ENCODE measurements around the gene RXYLT1. TPM values are rescaled to one million over a fixed set of nuclear protein-coding genes. Genes with fewer than 3 reads are reported as not detected.
"Not testable (repeated sequence)": the region's sequence is repeated elsewhere in the genome, so short reads cannot be mapped to it uniquely, and the experiment has no call there.

The RXYLT1 gene, protein sequence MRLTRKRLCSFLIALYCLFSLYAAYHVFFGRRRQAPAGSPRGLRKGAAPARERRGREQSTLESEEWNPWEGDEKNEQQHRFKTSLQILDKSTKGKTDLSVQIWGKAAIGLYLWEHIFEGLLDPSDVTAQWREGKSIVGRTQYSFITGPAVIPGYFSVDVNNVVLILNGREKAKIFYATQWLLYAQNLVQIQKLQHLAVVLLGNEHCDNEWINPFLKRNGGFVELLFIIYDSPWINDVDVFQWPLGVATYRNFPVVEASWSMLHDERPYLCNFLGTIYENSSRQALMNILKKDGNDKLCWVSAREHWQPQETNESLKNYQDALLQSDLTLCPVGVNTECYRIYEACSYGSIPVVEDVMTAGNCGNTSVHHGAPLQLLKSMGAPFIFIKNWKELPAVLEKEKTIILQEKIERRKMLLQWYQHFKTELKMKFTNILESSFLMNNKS
- 18.6 and 22.2 TPM in 2 replicates for total RNA-seq
- long read RNA-seq, transcript RXYLT1-205 (6 exons, 1,966 nt), result major isoform, 8 of 33 reads
- long read RNA-seq, partial matches to known transcripts, result 7 of 33 reads
- long read RNA-seq, other reads (novel, unspliced or antisense), result 15 of 33 reads

DNA sequence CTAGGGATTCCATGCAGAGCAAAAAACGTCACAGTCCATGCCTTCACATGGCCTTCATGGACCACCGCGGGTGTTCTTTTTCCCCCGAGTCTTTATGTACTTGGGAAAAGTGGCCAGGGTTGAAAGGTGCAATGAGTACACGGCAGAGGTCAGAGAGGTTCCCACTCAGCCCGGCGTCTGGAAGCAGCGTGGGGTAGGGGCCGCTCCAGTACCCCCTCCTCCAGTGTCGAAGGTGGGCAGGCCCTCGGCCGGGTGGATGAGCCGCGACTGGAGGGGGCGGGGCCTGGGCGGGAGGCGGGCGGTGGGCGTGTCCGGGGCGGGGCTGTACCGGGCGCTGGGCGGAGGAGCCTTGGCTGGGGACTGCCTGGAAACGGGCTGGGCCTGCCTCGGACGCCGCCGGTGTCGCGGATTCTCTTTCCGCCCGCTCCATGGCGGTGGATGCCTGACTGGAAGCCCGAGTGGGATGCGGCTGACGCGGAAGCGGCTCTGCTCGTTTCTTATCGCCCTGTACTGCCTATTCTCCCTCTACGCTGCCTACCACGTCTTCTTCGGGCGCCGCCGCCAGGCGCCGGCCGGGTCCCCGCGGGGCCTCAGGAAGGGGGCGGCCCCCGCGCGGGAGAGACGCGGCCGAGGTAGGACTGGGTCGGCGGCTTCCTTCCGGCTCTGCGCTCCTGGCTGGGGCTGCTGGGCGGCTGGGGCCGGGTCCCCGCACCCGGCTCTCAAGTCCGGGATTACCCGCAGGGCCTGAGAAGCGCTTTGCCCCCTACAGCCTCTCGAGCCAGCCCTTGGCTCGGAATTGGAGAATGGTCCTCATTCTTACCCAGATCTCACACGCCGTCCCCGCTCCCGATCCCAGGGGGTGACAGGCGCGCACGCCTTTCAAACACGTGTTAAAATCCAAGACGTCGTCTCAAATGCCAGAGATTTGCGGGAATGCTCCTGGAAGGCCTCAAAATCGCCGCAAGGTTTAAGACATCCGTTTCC lies at the start of gene RXYLT1:
RXYLT1 (plus strand) TSS at position 412 of the 984 bp plus-strand sequence; CDS start at position 464, 52 bp downstream.
- TF ChIP-seq, protein P1, sequence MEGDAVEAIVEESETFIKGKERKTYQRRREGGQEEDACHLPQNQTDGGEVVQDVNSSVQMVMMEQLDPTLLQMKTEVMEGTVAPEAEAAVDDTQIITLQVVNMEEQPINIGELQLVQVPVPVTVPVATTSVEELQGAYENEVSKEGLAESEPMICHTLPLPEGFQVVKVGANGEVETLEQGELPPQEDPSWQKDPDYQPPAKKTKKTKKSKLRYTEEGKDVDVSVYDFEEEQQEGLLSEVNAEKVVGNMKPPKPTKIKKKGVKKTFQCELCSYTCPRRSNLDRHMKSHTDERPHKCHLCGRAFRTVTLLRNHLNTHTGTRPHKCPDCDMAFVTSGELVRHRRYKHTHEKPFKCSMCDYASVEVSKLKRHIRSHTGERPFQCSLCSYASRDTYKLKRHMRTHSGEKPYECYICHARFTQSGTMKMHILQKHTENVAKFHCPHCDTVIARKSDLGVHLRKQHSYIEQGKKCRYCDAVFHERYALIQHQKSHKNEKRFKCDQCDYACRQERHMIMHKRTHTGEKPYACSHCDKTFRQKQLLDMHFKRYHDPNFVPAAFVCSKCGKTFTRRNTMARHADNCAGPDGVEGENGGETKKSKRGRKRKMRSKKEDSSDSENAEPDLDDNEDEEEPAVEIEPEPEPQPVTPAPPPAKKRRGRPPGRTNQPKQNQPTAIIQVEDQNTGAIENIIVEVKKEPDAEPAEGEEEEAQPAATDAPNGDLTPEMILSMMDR (IDR thresholded peaks at IDR 0.05), result no peak
- peaks cover 18% of the 10 kb centered on the region for H3K36me3 Mint-ChIP-seq (ENCODE audit: unreplicated experiment)

DNA sequence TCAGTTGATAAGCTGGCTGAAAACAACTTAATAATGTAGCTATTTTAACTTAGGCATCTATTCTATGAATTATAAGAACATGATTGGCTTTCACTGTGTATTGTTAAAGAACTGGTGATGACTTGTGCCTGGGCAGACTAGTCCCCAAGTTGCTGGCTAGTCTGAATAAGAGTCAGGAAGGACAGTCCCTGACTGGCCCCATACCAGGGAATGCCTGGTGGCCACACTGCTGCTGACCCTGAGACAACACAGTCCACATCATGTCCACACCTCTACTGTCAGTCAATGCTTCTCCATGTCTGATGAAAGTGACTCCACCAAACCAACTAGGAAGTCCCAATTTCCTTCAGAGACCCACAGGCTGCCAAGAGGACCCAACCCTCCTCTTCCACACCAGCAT lies 46.9 kb upstream of the RXYLT1 start:
- not testable (repeated sequence) for DNase-seq (ENCODE audit: extremely low spot score, unreplicated experiment); H3K36me3 Mint-ChIP-seq (ENCODE audit: unreplicated experiment); H3K4me3 Mint-ChIP-seq (ENCODE audit: unreplicated experiment); H3K27me3 Mint-ChIP-seq (ENCODE audit: unreplicated experiment); H3K4me1 Mint-ChIP-seq (ENCODE audit: unreplicated experiment); H3K27ac Mint-ChIP-seq (ENCODE audit: unreplicated experiment); H3K9me3 Mint-ChIP-seq (ENCODE audit: unreplicated experiment)

More for the DNA sequence above, at the start of gene RXYLT1:
- peak; percentile 95 for DNase-seq (ENCODE audit: extremely low spot score, unreplicated experiment)
- Mint-ChIP-seq H3K4me3 (ENCODE audit: unreplicated experiment) (peak within 1 kb of the TSS; percentile 97), H3K27ac (ENCODE audit: unreplicated experiment) (peak within 1 kb of the TSS; percentile 92), H3K4me1 (ENCODE audit: unreplicated experiment) (peaks cover 14% of the 10 kb centered on the region), H3K27me3 (ENCODE audit: unreplicated experiment) (peaks cover 11% of the 10 kb centered on the region), H3K9me3 (ENCODE audit: unreplicated experiment) (no peaks in the 10 kb centered on the region)

DNA sequence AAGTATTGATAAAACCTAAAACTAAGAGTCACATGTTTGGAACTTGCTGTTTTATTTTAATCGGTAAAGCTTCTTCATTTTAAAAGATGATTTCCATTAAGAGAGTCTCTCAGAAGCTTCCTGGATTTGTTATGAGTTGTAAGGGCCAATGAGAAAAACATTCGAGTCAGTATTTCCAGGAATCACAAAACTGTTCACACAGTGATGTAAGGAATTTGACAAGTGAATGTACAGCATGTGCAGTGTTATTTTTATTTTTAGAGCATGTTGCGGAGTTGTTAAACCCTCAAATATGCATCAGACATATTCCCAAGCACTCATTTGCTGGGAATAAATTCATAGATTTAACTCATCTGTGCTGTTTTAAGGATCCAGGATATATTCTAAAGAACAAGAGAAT lies 46.1 kb upstream of the RXYLT1 start:
- H3K4me1 Mint-ChIP-seq (ENCODE audit: unreplicated experiment); DNase-seq (ENCODE audit: extremely low spot score, unreplicated experiment); H3K4me3 Mint-ChIP-seq (ENCODE audit: unreplicated experiment); H3K9me3 Mint-ChIP-seq (ENCODE audit: unreplicated experiment); H3K36me3 Mint-ChIP-seq (ENCODE audit: unreplicated experiment); H3K27me3 Mint-ChIP-seq (ENCODE audit: unreplicated experiment): not testable (repeated sequence)
- peak overlapping the region; percentile 21 for H3K27ac Mint-ChIP-seq (ENCODE audit: unreplicated experiment)

DNA sequence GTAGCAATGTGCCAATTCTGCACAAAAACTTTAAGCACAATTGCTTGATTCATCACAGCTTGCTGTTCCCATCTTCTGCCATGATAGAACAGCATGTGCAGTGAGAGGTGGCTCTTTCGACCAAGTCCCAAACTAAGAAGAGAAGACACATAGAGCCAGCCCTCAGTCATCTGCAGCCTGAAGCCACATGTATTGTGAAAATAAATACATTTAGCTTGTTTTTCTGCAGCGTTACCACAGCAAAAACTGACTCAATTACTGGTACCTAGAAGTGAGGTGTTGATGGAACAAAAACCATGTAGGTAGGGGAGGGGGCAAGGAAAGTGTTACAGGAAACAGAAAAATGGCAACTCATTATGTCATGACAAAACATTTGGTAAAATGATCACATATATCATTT lies 39.2 kb upstream of the RXYLT1 start:
- not testable (repeated sequence) for H3K27me3 Mint-ChIP-seq (ENCODE audit: unreplicated experiment); DNase-seq (ENCODE audit: extremely low spot score, unreplicated experiment); H3K27ac Mint-ChIP-seq (ENCODE audit: unreplicated experiment); H3K36me3 Mint-ChIP-seq (ENCODE audit: unreplicated experiment); H3K4me1 Mint-ChIP-seq (ENCODE audit: unreplicated experiment); H3K4me3 Mint-ChIP-seq (ENCODE audit: unreplicated experiment); H3K9me3 Mint-ChIP-seq (ENCODE audit: unreplicated experiment)

DNA sequence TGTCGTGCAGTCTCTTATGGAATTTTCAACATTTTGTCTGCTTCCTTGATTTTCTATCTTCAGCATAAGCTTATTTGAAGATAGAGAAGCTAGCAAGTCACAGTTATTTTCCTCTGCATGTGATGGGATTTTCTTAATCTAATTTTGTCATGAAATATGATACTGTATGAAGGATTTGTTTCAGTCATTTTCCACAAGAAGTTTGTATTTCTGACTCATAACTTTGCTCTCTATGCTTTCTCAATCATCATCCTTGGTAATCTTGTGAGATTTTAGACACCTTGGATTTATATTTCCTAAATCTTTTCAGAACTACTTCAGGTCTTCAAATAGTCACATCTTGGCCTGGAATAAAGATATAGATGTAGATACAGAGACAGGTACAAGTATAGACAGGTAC lies 38.3 kb upstream of the RXYLT1 start:
- not testable (repeated sequence) for H3K27ac Mint-ChIP-seq (ENCODE audit: unreplicated experiment); H3K27me3 Mint-ChIP-seq (ENCODE audit: unreplicated experiment); H3K4me3 Mint-ChIP-seq (ENCODE audit: unreplicated experiment); H3K9me3 Mint-ChIP-seq (ENCODE audit: unreplicated experiment); DNase-seq (ENCODE audit: extremely low spot score, unreplicated experiment); H3K36me3 Mint-ChIP-seq (ENCODE audit: unreplicated experiment); H3K4me1 Mint-ChIP-seq (ENCODE audit: unreplicated experiment)

DNA sequence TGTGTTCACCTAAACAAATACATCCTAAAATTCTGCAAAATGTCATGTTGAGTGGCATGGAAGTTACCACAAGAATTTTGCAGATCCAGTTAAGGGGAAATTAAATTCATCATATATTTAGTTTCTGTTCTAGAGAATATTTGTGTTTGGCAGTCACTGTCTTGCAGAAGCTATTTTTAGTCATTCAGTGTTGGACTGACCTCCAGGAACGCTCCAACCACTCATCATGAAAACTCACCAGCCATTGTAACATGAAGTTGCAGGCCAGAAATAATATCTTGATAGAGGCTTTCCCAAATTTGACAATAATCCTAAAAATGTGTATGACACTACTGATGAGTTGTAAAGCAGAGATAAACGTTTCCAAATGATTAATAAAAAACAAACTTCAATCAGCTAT lies 35.6 kb upstream of the RXYLT1 start:
- not testable (repeated sequence) for DNase-seq (ENCODE audit: extremely low spot score, unreplicated experiment); H3K27ac Mint-ChIP-seq (ENCODE audit: unreplicated experiment)

DNA sequence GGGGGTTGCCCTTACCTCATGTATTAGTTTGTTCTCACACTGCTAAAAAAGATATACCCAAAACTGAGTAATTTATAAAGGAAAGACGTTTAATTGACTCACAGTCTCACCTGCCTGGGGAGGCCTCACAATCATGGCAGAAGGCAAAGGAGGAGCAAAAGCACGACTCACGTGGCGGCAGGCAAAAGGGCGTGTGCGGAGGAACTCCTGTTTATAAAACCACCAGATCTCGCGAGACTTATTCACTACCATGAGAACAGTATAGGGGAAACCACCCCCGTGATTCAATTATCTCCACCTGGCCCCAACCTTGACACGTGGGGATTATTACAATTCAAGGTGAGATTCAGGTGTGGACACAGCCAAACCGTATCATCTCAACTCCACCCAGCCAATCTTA lies 33.2 kb upstream of the RXYLT1 start:
- H3K27me3 Mint-ChIP-seq (ENCODE audit: unreplicated experiment), result not testable (repeated sequence)

More for the DNA sequence above, 35.6 kb upstream of the RXYLT1 start:
- not testable (repeated sequence) for H3K4me1 Mint-ChIP-seq (ENCODE audit: unreplicated experiment); H3K27me3 Mint-ChIP-seq (ENCODE audit: unreplicated experiment); H3K9me3 Mint-ChIP-seq (ENCODE audit: unreplicated experiment); H3K4me3 Mint-ChIP-seq (ENCODE audit: unreplicated experiment); H3K36me3 Mint-ChIP-seq (ENCODE audit: unreplicated experiment)

DNA sequence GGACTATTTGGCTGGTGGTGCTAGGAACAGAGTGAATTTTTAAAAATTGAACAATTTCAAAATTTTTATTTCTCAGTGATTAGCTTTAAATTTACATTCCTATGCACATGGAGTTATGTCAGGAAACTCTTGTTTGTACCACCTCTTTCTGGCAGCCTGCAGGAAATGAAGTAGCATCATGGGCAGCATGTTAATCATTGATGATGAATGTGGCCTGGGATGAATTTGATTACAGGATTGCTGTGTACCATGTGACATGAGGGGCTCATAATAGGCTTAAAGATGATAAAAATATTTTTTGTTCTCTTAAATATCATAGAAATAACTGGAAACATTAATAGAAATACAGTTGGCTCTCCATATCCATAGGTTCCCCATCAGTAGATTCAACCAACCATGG lies 32.6 kb upstream of the RXYLT1 start:
- H3K4me1 Mint-ChIP-seq (ENCODE audit: unreplicated experiment); DNase-seq (ENCODE audit: extremely low spot score, unreplicated experiment); H3K9me3 Mint-ChIP-seq (ENCODE audit: unreplicated experiment): not testable (repeated sequence)

More for the DNA sequence above, 33.2 kb upstream of the RXYLT1 start:
- not testable (repeated sequence) for H3K36me3 Mint-ChIP-seq (ENCODE audit: unreplicated experiment); H3K27ac Mint-ChIP-seq (ENCODE audit: unreplicated experiment); H3K9me3 Mint-ChIP-seq (ENCODE audit: unreplicated experiment); H3K4me3 Mint-ChIP-seq (ENCODE audit: unreplicated experiment); H3K4me1 Mint-ChIP-seq (ENCODE audit: unreplicated experiment); DNase-seq (ENCODE audit: extremely low spot score, unreplicated experiment)

More for the DNA sequence above, 32.6 kb upstream of the RXYLT1 start:
- not testable (repeated sequence) for H3K36me3 Mint-ChIP-seq (ENCODE audit: unreplicated experiment); H3K27me3 Mint-ChIP-seq (ENCODE audit: unreplicated experiment); H3K27ac Mint-ChIP-seq (ENCODE audit: unreplicated experiment); H3K4me3 Mint-ChIP-seq (ENCODE audit: unreplicated experiment)
